HG02970 (cell line): ENCODE measurements around the gene KCNF1.

Experiments
- ATAC-seq: cut with Tn5 transposase; IDR thresholded peaks from one replicate; pipeline ENCODE4 v1.9.1; 2021; ENCODE audit warnings: mild to moderate bottlenecking, moderate library complexity, moderate number of reproducible peaks; ENCODE audit not compliant: unreplicated experiment, low FRiP score

Gene KCNF1

GRCh38 chr2:10960606-10961489, 49.1 kb downstream of the KCNF1 start:
- no peak for ATAC-seq

- no peak for ATAC-seq
Observed at GRCh38 chr2:10961490-10961875, 49.7 kb downstream of the KCNF1 start.

- ATAC-seq: no peak
Observed at GRCh38 chr2:10962004-10962403, 50.3 kb downstream of the KCNF1 start.

- no peak for ATAC-seq
Observed at GRCh38 chr2:10963155-10963554, 51.4 kb downstream of the KCNF1 start.
